Anterior cingulate cortex (tissue), 58 donors: ENCODE results near the gene TMEM108.

Source experiments
- DNase-seq, 58 donors: peaks; one replicate each; lab custom pipeline; 2025; lab: John Stamatoyannopoulos, UW

Gene TMEM108

DNA sequence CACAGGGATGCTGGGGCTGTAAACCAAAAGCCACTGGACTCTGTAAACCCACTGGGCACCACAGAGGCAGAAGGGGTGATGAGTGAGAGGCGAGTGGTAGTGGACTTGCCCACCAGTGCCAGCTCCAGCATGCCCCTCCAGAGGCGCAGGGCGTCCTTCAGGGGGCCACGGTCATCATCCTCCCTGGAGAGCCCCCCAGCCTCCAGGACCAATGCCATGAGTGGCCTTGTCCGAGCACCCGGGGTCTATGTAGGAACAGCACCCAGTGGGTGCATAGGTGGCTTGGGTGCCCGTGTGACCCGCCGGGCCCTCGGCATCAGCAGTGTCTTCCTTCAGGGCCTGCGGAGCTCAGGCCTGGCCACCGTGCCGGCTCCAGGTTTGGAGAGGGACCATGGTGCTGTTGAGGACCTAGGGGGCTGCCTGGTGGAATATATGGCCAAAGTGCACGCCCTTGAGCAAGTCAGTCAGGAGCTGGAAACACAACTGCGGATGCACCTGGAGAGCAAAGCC is 361.9 kb downstream of the TMEM108 start, which contains the start of gene BFSP2:
Gene BFSP2, plus strand, starts transcription at position 51 of the 510 bp plus-strand sequence. Its CDS starts 28 bp downstream, at position 79.
- no peak for DNase-seq

DNA sequence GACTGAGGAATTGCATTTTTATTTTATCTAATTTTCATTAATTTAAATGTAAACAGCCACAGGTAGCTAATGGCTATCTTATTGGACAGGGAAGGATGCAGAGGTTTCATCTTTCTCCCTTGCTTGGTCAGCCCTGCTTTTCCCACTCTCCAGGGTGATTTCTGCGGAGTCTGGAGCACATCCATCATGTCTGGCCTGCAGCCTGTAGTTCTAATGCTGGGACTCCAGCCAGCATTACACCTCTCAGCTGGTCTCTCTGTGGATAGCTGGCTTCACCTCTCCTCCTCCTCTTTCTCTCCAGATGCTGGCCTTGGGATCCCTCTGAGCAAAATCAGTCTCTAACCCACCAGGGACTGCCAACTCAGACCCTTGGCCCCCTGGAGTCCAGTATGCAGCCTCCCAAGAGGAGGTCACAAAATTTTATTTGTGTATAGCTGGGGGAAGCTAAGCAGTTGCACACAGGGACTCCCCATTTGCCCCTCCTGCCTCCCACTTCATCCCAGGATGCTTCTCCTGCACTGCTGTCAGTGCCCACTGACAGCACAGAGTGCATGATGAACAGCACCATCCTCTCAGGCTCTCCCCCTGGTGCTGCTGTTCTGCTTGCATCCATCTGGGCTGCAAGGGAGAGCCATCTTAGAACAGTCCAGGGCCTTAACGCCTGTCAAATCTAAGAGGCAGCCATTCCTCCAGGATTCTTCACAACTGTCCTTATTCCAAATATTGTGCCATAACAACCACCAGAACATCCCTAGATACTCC is 363.4 kb downstream of the TMEM108 start:
- peak in 19 of 58 donors; percentile 16 to 56 (median 33) for DNase-seq

DNA sequence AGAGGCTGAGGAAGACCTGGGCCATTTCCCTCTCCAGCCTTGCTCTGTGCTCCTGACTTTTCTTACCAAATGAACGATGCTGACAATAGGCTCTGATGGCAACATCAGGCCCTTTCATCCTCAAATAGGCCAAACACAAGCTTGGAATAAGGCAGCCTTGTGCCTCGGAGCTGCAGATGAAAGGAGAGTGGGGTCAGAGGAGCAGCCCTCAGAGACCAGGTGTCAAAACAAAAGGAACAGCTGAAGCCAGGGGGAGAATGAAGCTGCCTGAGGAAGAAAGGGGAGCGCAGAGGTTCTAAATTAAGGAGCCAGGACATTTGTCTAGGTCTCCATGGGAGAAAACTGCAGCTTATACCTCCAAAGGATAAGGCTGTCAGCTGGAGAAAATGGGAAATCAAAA is 366.7 kb downstream of the TMEM108 start:
- DNase-seq = no peak

DNA sequence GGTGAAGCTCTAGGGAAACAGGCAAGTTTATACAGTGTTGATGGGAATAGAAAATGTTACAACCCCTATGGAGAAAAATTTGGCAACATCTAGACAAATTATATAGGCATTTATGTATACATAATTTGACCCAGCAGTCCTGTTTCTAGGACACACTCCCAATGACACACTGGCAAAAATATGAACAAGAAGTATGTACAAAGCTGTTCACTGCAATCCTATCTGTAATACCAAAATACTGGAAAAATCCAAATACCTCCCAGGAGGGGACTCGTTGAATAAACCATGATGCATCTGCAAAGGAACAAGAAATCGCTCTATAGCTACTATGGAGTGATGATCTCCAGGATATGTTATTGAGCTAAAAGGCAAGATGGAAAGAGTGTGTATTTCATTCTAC is 370.2 kb downstream of the TMEM108 start:
- DNase-seq = no peak

DNA sequence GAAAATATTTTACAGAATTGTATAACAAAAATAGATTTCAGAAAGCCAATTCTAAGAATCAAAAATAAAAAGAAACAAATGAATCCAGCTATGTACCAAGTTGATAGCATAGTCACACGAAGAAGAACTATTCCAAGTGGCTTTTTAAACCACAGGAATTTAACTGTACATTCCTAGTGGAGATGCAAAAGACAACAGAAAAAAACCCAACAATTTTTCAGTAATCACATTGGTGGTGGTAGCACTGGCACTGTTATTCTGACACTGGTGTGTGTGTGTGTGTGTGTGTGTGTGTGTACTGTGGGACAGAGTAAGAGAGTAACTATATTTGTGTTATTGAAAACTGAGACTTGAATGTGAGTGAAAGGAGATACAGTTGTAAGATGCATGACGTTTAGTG is 370.8 kb downstream of the TMEM108 start:
- no peak for DNase-seq

DNA sequence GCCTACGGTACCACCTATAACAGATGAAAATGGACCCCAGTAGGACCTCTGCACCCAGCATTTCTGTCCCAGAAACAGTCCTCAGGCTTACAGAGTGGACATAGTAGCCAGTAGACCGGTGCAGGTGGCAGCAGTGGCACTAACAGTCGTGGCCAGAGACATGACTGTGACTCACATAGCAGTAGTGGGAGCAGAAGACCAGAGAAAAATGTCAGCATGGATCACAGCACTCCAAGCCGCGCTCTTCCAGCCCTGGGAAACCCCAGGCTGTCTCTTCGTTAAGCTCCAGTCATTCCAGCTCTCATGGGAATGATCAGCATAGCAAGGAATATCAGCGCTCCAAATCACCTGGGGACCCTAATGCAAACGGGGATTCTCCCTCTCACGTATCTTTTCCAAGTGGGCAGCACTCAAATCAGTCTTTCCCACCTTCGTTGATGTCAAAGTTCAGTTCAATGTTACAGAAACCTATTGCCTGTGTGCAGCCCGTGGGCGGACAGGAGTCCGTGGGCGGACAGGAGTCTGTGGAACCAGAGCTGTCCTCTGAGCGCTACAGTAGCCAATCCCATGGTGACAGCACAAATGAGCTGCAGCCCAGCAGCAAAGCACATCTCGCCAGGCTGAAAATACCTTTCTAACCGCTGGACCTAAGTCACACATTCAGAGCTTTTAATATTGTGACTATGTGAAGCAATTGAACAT is 372.2 kb downstream of the TMEM108 start:
- no peak for DNase-seq

DNA sequence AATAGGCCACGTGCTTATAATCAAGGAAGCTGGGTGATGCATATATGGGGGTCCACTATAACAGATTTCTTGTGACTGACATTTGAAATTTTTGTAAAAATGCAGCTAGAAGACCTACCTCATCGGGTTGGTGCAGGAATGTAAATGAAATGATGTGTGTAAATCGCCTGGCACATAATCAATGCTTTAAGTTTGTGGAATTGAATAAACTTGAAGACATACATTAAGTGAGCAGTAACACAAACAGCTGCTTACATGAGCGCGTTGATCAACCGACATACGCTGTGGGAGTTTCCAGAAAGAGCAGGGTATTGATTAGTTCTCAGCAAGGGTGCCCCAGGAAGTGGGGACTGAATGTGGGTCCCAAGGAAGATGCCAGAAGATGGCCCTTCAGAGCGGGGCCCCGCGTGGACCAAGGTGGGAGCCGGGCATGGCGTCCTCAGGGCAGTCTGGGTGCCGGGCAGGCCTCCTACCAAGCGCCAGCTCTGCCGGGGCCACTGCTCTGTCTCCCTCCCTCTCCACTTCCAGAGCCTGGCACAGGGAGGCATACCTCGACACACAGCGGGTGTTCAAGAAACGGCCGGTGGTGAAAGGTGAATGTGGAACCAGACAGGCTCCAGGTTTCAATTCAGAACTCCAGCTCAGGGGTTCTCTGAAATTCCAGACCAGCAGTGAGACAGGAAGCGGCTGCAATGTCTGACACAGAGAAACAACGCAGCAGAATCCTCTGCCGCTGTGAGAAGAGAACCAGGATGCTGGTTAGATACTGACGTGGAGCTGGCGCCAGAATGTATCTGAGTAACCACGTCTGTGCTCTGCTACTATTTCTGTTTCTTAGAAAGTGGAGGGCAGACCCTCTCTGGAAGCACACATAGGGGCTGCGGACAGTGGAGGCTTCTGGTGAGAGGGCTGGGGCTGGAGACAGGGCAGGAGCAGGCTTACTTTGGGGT is 374.3 kb downstream of the TMEM108 start:
- DNase-seq = peak in 7 of 58 donors; percentile 18 to 40 (median 30)

DNA sequence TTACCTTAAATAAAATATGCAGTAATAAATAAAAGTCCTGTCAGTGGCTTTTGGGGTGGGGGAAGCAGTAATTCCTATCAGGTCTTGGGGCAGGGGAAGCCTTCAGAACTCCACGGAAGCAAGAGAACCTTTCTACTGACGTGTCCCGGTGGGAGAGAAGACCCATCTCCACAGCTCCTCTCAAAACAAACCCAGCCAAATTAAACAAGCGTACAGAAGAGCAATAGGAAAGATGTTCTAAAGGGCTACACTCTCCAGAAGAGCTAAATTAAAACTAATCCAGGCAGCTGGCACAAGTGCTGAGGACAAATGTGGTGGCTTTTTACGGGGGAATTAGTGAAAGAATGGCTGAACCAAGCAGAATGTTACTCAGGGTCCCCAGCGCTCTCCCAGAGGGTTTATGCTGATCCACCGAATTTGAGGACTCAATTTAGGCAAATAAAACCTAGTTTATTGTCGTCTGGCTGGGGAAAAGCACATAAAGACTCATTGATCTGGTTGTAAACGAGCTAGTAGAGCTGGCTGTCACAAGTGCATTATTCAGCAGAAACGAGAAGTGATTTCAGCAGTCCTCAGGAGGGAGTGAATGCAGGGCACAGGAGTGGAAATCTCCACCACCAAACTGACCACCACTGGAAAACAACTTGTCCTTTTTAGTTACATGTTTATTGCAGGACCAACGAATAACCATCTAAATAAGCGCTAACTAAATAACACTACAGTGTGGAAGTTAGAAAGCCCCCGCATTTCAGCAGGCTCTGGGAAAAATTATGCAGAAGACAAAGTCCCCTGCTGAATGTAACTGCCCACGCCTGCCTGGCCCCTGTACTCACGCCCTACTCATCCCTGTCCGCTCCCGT is 375.2 kb downstream of the TMEM108 start:
- DNase-seq = peak in 20 of 58 donors; percentile 15 to 78 (median 34)

DNA sequence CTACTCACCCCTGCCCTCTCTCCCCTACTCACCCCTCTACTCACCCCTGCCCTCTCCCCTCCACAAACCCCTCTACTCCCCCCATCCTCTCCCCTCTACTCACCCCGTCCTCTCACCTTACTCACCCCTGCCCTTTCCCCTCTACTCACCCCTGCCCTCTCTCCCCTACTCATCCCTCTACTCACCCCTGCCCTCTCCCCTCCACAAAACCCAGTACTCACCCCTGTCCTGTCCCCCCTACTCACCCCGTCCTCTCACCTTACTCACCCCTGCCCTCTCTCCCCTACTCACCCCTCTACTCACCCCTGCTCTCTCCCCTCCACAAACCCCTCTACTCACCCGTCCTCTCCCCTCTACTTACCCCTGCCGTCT is 375.8 kb downstream of the TMEM108 start:
- DNase-seq = no peak

DNA sequence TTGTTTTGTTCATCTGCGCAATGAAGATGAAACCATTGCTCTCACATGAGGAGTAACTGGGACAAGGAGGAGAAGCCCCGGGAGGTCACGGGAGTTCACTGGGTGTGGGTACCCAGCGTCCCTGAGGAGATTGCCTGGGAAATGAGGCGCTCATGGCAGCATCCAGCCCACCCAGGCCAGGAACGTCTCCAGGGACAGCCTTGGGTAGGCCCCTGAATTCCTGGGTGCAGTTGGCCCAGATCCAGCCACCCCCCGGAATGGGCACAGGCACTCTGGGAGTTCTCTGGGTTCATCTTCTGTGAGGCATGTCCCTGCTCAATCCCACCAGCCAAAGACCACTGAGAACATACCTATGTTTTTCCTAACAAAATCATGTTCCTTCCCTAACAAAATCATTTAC is 380.2 kb downstream of the TMEM108 start:
- no peak for DNase-seq

DNA sequence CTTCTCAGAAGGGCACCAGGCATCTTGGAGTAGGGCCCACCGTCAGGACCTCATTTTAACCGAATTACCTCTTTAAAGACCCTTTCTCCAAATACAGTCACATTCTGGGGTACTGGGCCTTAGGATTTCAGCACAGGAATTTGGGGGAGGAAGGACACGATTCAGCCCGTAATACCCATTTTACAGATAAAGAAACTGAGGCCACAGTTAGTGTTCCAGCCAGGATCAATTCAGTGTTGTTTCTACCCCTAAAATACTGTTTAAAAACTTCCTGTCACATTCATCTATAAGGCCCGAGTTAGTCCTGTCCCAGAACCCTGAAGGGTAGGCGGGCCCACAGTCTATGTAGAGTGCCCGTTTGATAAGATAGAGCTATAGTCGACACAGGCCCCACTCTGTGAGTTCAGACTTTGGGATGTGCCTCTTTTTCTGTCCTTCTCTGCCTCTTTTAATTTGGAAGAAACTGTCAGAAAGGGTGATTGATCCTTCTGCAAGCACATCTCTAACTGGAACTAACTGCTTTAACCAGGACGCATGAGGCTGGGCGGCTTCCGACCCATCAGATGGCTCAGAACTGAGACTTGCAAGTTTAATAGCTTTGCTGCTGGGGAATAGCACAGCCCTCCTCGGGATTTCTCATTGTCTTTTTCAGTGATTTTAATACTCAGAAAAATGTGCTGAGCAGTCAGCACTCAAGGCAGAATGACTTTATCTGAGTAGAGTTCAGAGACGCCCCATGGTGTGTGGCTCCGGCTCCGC is 381.1 kb downstream of the TMEM108 start:
- no peak for DNase-seq

DNA sequence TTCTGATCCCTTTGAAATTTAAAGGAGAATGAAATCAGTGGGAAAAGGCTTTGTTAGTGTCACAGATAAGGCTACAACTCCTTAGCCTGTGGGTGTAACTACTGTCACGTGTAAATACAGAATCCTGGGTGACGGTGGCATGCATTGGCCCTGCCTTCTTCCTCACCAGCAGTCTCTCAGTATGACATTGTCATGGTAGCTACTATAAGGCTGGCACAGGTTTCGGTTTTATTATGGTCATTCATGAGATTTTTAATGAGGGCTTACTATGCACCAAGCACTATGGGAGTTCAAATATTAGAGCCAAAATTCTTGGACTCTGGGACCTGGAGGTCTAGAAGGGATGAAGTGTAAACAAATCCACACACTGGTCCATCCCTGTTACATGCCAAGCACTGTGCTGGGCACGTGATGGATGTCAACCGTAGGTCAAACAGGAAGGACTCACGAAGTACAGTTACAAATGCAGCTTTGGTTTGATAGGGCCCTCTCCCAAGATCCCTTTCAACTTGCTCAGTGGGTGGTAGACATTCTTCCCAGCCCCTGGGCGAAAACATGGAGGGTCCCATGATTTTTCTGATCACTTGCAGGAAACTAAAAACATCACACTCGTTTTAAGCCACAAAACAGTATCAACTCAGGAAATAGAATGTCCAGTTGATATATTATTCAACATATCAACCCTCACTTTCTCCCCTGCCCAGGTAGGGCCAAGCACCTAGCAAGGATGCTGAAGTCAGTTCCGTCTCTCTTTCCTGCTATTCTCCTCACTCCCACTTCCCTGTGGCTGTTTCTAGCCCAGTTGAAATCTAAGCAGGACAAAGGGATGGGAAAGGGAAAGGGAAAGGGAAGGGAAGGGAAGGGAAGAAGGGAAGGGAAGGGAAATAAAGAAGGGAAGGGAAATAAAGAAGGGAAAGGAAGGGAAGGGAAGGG is 387.0 kb downstream of the TMEM108 start:
- DNase-seq = no peak

DNA sequence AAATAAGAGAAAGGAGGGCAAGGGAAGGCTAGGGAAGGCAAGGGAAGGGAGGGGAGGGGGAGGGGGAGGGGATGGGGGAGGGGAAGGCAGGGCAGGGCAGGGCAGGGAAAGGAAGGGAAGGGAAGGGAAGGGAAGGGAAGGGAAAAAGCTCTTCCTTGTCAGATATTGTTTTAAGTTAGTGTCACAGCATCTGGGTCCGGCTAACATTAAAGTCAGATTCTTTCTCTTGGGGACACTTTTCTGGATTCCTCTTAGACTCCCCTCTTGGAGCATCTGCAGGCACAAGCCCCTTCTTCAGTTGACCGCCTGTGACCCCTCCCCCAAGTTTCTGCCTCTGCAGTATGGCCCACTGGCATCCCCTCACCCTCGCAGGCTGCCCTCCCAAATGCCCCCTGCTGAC is 387.7 kb downstream of the TMEM108 start:
- DNase-seq = no peak

DNA sequence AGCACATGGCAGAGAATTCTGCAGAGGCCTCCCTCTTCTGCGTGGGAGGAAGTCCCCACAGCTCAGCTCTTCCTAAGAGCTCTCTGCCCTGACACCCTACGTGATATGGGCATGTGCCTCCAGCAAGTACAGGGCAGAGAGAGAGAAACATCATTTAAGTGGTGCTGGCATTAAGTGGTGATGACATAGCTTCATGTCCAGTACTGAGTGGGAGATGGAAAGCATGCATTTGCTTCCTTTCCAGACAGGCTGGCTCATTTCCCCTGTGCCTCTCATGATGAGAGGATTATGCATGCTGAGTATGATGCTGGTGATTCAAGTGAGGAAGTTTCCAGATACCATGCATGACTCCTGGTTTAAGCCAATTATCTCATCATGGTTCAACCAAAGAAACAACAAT is 388.5 kb downstream of the TMEM108 start:
- DNase-seq = no peak

DNA sequence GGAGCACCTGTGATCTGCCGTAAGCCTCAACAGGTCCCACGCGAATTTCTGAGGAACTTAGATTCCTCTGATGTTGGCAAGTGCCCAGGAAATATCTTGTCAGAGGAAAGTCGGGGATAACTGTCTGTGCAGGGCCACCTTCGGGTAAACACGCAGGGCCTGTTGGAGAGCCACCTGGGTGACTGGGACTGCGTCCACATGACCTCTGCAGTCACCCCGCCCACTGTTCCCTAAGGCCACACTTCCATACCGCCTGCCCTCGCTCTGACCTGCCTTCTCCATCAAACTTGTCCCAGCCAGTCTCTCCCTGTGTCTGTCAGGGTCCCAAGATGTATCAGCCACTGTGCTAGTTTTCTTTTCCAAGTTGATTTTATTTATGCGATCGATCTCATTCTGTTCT is 390.4 kb downstream of the TMEM108 start:
- no peak for DNase-seq

DNA sequence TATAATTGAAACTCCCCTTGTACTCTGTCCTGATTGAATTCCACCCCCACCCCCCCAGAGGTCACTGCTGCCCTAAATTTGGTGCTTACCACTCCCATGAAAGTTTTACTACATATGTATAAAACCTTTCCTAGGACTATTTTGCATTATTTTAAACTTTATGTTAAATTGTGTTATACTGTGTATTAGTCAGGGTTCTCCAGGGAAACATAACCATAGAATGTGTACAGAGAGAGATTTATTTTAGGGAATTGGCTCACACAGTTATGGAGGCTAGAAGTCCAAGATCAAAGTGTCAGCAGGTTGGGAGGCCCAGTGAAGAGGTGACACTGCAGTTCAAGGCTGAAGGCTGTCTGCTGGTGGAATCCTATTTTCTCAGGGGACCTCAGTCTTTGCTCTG is 390.9 kb downstream of the TMEM108 start:
- DNase-seq = no peak

DNA sequence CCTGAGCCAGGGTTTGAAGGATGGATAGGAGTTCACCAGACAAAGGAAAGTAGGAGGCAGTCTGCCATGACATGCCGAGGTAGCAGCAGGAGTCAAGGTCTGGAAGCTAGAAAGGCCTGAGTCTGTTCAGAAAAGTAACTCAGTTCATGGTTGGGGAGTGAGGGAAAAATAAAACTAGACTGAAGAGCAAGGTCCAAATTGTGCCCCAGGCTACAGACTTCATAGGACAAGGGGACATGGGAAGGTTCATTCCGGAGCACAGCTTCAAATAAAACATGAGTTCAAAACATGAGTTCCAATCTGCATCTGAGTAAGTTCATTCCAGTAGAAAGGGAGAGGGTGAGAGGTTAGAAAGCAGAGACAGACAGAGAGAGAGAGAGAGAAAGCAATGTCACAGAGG is 401.4 kb downstream of the TMEM108 start:
- DNase-seq = no peak

DNA sequence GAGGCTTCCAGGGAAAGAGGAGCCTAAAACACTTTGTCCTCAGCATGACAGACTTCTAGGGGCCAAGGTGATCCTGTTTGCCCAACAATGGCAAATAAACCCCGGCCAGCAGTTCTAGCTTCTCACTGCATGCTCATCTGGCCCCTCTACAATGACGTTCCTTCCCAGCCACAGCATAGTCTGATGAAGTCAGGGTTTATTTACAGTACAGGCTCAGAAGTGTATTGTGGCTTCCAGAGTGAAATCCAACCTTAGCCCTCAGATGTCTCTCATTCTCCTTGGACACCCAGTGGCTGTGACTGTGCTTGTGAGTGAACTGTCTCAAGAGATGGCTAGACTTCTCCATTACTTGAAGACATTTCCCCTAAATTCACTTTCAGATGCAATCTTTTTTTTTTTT is 402.5 kb downstream of the TMEM108 start:
- no peak for DNase-seq
